ENCODE results near the gene TFEB.

Gene TFEB

DNA sequence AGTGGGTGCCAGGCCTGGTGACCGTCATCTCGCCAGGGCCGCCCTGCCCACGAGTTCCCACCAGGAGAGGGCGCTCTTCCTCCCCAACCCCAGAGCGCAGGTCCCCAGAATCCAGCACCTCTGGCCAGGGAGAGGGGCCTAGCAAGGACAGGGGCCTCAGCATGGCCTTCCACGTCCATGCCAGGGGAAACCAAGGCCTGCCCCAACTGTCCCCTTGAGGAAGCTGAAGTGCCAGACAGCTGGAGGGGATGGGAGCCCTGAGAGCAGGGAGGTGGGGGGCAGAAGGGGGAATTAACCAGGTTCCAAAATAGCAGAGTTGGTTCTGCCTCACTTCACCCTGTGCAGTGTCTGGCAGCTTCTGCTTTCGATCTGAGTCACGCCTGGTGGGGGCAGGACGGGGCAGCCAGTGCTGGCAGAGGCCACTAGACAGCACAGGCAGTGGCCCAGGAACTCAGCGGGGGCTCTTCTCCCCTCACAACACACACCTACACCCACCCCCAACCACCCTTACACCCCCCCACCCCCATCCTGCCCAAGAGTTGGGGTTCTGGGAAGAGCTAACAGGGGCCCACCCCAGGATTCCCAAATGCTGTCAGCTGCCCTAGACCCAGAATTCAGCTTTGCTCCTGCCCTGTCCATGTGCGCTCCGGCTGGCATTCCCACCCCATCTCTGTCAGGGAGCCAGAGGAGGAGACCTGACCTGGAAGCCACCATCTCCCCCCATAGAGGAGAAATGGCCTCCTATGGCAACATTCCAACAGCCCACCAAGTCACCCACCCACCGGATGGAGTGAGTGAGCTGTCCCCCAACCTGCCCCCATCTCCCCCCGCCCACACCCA lies 29.2 kb downstream of the TFEB start:
- Histone ChIP-seq H3K27me3 (ENCODE audit: low read depth) (no peaks in the 10 kb centered on the region), H3K4me1 (no peaks in the 10 kb centered on the region), H3K36me3 (replicated peaks) (no peaks in the 10 kb centered on the region), H3K4me3 (no peak overlapping the region), H3K9me3 (no peaks in the 10 kb centered on the region)
- in situ Hi-C loops (cut with MboI; ENCODE audit: low sequenced_read_pairs): no loop called here
- DNase-seq (ENCODE audit: low spot score in 2 of 2): peak; percentile 6 to 77

GRCh38 chr6:41705311-41705995 lies 30.0 kb downstream of the TFEB start:
- H3K4me3 ChIP-seq: no peak overlapping the region

DNA sequence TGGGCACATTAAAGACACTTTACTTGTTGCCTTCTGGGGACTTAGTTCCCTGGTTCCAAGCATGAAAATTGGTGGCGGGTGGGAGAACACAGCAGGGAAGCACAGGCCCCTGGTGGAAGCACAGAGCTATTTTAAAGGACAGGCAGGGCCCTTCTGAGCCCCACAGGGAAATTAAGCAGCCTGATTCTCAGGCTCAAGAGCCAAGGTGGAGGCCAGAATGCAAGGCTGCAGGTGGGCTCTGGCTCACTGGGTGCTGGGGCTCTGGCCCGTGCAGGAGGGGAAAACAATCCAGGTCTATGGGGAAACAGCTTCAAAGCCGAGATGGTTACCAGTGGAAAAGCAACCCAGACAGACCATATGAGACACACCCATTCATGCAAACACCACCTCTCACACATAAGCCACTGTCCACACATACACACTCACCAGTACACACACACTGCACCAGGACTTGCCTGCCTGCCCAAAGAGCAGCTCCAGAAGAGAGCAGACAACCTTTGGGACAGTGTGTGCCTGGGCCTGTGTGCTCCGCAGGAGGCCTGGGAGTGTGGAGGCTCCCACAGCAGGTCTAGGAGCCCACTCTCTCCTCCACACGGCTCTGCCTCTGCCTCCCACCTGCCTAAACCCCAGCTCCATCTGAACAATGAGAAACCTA lies 30.6 kb downstream of the TFEB start:
- in situ Hi-C loops (cut with MboI; ENCODE audit: low sequenced_read_pairs): no loop called here
- Histone ChIP-seq H3K9me3 (no peaks in the 10 kb centered on the region), H3K4me1 (no peaks in the 10 kb centered on the region), H3K36me3 (replicated peaks) (no peaks in the 10 kb centered on the region), H3K4me3 (no peak overlapping the region), H3K27me3 (ENCODE audit: low read depth) (no peaks in the 10 kb centered on the region)
- DNase-seq (ENCODE audit: low spot score in 2 of 2): no peak

More at GRCh38 chr6:41705311-41705995, 30.0 kb downstream of the TFEB start:
- no peak for DNase-seq (ENCODE audit: low spot score in 2 of 2)
- no peaks in the 10 kb centered on the region for H3K4me1 ChIP-seq
- in situ Hi-C loops (cut with MboI; ENCODE audit: low sequenced_read_pairs): no loop called here
- H3K9me3 ChIP-seq: no peaks in the 10 kb centered on the region
- H3K36me3 ChIP-seq (replicated peaks): no peaks in the 10 kb centered on the region
- no peaks in the 10 kb centered on the region for H3K27me3 ChIP-seq (ENCODE audit: low read depth)

GRCh38 chr6:41704028-41704427 lies 31.4 kb downstream of the TFEB start:
- no peak overlapping the region for H3K4me3 ChIP-seq
- in situ Hi-C loops (cut with MboI; ENCODE audit: low sequenced_read_pairs): no loop called here
- DNase-seq (ENCODE audit: low spot score in 2 of 2): no peak
- no peaks in the 10 kb centered on the region for H3K4me1 ChIP-seq
- no peaks in the 10 kb centered on the region for H3K9me3 ChIP-seq
- no peaks in the 10 kb centered on the region for H3K36me3 ChIP-seq (replicated peaks)
- no peaks in the 10 kb centered on the region for H3K27me3 ChIP-seq (ENCODE audit: low read depth)

DNA sequence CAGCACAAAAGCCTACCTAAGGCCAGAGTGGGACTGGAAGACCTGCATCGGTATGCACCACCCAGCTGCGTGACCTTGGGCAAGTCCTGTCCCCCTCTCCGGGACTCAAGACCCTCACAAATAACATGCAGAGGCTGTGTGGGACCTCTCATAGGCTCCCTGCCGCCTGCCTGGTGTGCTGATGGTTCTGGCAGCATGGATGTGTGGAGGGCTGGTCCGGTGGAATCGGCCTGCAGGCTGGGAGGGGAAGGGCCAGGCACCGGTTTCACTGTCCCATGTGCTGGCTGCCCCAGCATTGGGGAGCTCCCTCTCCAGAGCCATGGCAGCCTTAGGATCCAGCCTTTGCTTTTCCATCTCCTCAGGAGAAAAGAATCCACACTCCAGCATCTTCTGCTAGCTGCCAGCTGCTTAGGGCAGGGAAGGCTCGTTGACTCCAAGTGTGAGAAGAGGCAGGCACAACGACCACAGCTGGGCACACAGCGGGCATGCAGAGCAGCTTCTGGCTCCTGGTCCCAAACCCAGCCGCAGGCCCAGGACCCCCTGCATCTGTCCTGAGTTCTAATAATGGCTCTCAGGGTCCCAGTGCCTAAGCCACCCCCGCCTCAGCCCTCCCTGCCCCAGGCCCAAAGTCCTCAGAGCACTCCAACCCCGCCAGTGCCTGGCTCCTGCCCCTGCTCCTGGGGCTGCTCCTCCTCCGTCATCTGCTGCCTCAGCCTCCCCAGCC lies 32.5 kb downstream of the TFEB start:
- Histone ChIP-seq H3K4me3 (no peak overlapping the region), H3K27me3 (ENCODE audit: low read depth) (no peaks in the 10 kb centered on the region), H3K4me1 (no peaks in the 10 kb centered on the region), H3K9me3 (no peaks in the 10 kb centered on the region), H3K36me3 (replicated peaks) (no peaks in the 10 kb centered on the region)
- DNase-seq (ENCODE audit: low spot score in 2 of 2): no peak
- in situ Hi-C loops (cut with MboI; ENCODE audit: low sequenced_read_pairs): no loop called here

DNA sequence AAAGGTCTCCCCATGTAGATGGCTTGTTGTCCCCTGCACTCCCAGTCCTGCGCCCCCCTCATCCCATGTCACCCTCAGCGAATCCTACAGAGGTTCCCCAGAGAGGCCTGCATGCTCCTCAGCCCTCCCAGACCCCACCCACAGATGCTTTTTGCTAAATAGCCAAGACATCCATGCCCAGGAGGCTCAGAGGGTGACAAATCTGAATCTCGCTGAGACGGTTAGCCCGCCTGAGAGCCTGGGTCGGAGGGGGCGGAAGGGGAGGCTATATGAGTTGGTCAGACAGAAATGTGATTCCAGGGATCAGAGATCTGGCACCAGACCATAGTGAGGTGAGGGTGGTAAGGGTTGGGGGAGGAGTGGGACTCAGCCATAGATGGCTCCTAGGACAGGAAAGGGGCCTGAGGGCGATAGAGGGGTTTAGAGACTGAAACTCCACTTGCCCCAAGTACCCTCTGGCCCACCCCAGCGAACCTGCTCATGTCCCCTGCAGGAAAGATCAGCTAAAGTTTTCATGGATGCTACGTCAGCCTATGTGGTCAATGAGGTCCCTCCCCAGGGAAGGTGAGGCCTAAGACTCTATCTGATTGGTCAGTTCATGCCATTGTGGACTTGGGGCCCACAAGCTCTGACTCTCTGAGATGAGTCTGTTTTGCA lies 33.2 kb downstream of the TFEB start:
- no peak for DNase-seq (ENCODE audit: low spot score in 2 of 2)
- no peaks in the 10 kb centered on the region; the same call in 1 of the 2 replicates for H3K27me3 ChIP-seq (ENCODE audit: low read depth)
- H3K4me3 ChIP-seq: no peak overlapping the region
- in situ Hi-C loops (cut with MboI; ENCODE audit: low sequenced_read_pairs): no loop called here
- H3K9me3 ChIP-seq: no peaks in the 10 kb centered on the region
- H3K4me1 ChIP-seq: no peaks in the 10 kb centered on the region
- no peaks in the 10 kb centered on the region for H3K36me3 ChIP-seq (replicated peaks)

GRCh38 chr6:41700463-41701347 lies 34.7 kb downstream of the TFEB start:
- in situ Hi-C loops (cut with MboI; ENCODE audit: low sequenced_read_pairs): no loop called here
- no peaks in the 10 kb centered on the region for H3K36me3 ChIP-seq (replicated peaks)

DNA sequence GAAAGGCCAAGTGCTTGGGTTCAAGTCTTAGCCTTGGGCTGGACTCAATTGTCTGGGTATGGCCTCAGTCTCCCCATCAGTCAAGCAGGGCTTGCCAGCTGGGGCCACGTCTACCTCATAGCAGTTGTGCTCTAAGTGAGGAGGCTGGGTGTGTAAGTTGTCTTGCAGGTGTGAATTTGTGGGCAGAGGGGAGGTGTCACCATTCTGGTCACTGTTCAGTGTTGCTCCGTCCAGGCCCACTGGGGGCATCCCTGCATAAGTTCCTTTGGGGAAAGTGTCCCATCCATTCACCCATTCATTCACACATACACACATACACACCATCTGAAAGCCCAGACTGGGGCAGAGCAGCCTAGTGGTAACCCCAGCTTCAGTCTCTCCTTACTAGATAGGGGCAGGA lies 36.3 kb downstream of the TFEB start:
- in situ Hi-C loops (cut with MboI; ENCODE audit: low sequenced_read_pairs): no loop called here
- Histone ChIP-seq H3K27me3 (ENCODE audit: low read depth) (no peaks in the 10 kb centered on the region; the same call in 1 of the 2 replicates), H3K4me3 (no peak overlapping the region), H3K9me3 (no peaks in the 10 kb centered on the region), H3K36me3 (replicated peaks) (no peaks in the 10 kb centered on the region), H3K4me1 (no peaks in the 10 kb centered on the region)
- no peak for DNase-seq (ENCODE audit: low spot score in 2 of 2)

More at GRCh38 chr6:41700463-41701347, 34.7 kb downstream of the TFEB start:
- no peak for DNase-seq (ENCODE audit: low spot score in 2 of 2)
- no peaks in the 10 kb centered on the region for H3K9me3 ChIP-seq
- no peaks in the 10 kb centered on the region for H3K4me1 ChIP-seq
- H3K27me3 ChIP-seq (ENCODE audit: low read depth): no peaks in the 10 kb centered on the region; the same call in 1 of the 2 replicates
- H3K4me3 ChIP-seq: no peak overlapping the region

GRCh38 chr6:41697861-41698781 lies 37.3 kb downstream of the TFEB start:
- H3K27me3 ChIP-seq (ENCODE audit: low read depth): no peaks in the 10 kb centered on the region; the same call in 1 of the 2 replicates
- no peaks in the 10 kb centered on the region for H3K36me3 ChIP-seq (replicated peaks)
- no peaks in the 10 kb centered on the region for H3K4me1 ChIP-seq
- no peak overlapping the region for H3K4me3 ChIP-seq
- H3K9me3 ChIP-seq: no peaks in the 10 kb centered on the region
- in situ Hi-C loops (cut with MboI; ENCODE audit: low sequenced_read_pairs): no loop called here
- no peak for DNase-seq (ENCODE audit: low spot score in 2 of 2)

GRCh38 chr6:41696788-41697187 lies 38.6 kb downstream of the TFEB start:
- H3K36me3 ChIP-seq (replicated peaks): no peaks in the 10 kb centered on the region

GRCh38 chr6:41695825-41696224 lies 39.6 kb downstream of the TFEB start:
- in situ Hi-C loops (cut with MboI; ENCODE audit: low sequenced_read_pairs): no loop called here
- Histone ChIP-seq H3K27me3 (ENCODE audit: low read depth) (no peaks in the 10 kb centered on the region; the same call in 1 of the 2 replicates), H3K4me1 (no peaks in the 10 kb centered on the region), H3K9me3 (no peaks in the 10 kb centered on the region), H3K36me3 (replicated peaks) (no peaks in the 10 kb centered on the region), H3K4me3 (no peak overlapping the region)
- DNase-seq (ENCODE audit: low spot score in 2 of 2): no peak

More at GRCh38 chr6:41696788-41697187, 38.6 kb downstream of the TFEB start:
- in situ Hi-C loops (cut with MboI; ENCODE audit: low sequenced_read_pairs): no loop called here
- H3K27me3 ChIP-seq (ENCODE audit: low read depth): no peaks in the 10 kb centered on the region; the same call in 1 of the 2 replicates
- H3K9me3 ChIP-seq: no peaks in the 10 kb centered on the region
- no peaks in the 10 kb centered on the region for H3K4me1 ChIP-seq
- no peak overlapping the region for H3K4me3 ChIP-seq
- DNase-seq (ENCODE audit: low spot score in 2 of 2): no peak

Measured in HAP-1 (cell line).